Measurements from ENCODE around the gene TIFAB.

GRCh38 chr5:135451581-135452320 is 400 bp downstream of the TIFAB start:
- TF ChIP-seq CTCF (IDR thresholded peaks at IDR 0.05) (no peak), POLR2AphosphoS5 (IDR thresholded peaks at IDR 0.05) (no peak), POLR2A (IDR thresholded peaks at IDR 0.05) (no peak), EP300 (IDR thresholded peaks at IDR 0.05) (no peak)

Data from sigmoid colon (tissue), 4 donors.